ENCODE data around the gene DPP7.

GRCh38 chr9:137136881-137137607, 22.5 kb upstream of the DPP7 start:
- TF ChIP-seq EZH2 (IDR thresholded peaks at IDR 0.05; ENCODE audit: insufficient read depth, poor library complexity, severe bottlenecking) (no peak), EZH2phosphoT487 (IDR thresholded peaks at IDR 0.05; ENCODE audit: insufficient read depth, low read depth) (no peak)

All from GM23248 (cell line).